HepG2 (cell line): ENCODE measurements around the gene EPSTI1. TPM values are rescaled to one million over a fixed set of nuclear protein-coding genes. Genes with fewer than 3 reads are reported as not detected.

ENCODE experiments used
- ATAC-seq: fragments of 200-7000 bp; cut with Tn5 transposase; 3 replicates; pipeline ENCODE4 v1.9.1; 2020; ENCODE audit warnings: mild to moderate bottlenecking, moderate library complexity
- BruUV-seq: library from RNA; stranded (reverse); fragments of 400-500 nt; replicated peaks from 2 replicates; lab custom pipeline; 2021; lab: Mats Ljungman, UMichigan
- CTCF ChIA-PET: fragments of 300-600 bp; formaldehyde crosslinking; extraction: SDS; loops from one replicate; lab custom pipeline; 2021; ENCODE audit warnings: low total read pairs, inconsistent platforms, low intra/inter-chr PET ratio; lab: Yijun Ruan, JAX
- POLR2A ChIA-PET: fragments of 350-600 bp; sonication (Branson Sonifier 250); formaldehyde crosslinking; loops from one replicate; lab custom pipeline; 2020; ENCODE audit warnings: antibody characterized with exemption, inconsistent platforms; lab: Yijun Ruan, JAX
- DNase-seq: peaks from one replicate; pipeline ENCODE4 v3.0.0-alpha.2; 2015; ENCODE audit warnings: low spot score
- FAIRE-seq: peaks from 3 replicates; lab custom pipeline; 2011; peaks lifted over from hg19 to GRCh38; lab: Jason Lieb, UNC
- H2AFZ ChIP-seq: one replicate; pipeline ENCODE4 v1.6.1; 2011; ENCODE audit warnings: low read length, inconsistent platforms
- H3K27ac ChIP-seq: fragments of 300-600 bp; 3 replicates; pipeline ENCODE4 v1.8.0; 2011; ENCODE audit warnings: mixed run types, mild to moderate bottlenecking, mixed read lengths, low read length, inconsistent platforms; ENCODE audit not compliant: insufficient read depth; ENCODE audit errors: extremely low read length
- H3K27me3 ChIP-seq, 2 experiments: fragments of 200-600 bp in 1 of 2; 2 replicates in 1 of 2; 3 replicates in 1 of 2; pipeline versions ENCODE4 v1.6.0 to v1.8.0; 2011; ENCODE audit warnings: low read length in 2 of 2, mild to moderate bottlenecking in 2 of 2, moderate library complexity in 2 of 2, inconsistent platforms in 1 of 2; ENCODE audit not compliant: insufficient read depth in 2 of 2, control insufficient read depth in 1 of 2
- H3K36me3 ChIP-seq, 2 experiments: fragments of 200-600 bp in 1 of 2; replicated peaks in 1 of 2; 2 replicates in 1 of 2; 3 replicates in 1 of 2; pipeline versions ENCODE4 v1.5.1 to v1.8.0; 2011; ENCODE audit warnings: low read length in 2 of 2, inconsistent platforms in 1 of 2; ENCODE audit not compliant: insufficient read depth in 2 of 2, control insufficient read depth in 1 of 2
- H3K4me1 ChIP-seq: 2 replicates; pipeline ENCODE4 v1.5.1; 2012; ENCODE audit warnings: low read length, inconsistent platforms; ENCODE audit not compliant: insufficient read depth
- H3K4me2 ChIP-seq: 2 replicates; pipeline ENCODE4 v1.6.0; 2011; ENCODE audit warnings: low read depth, low read length, inconsistent platforms
- H3K4me3 ChIP-seq, 3 experiments: fragments of 200-600 bp in 1 of 3; sonication (generic), shearing (Covaris generic) in 1 of 3; replicated peaks in 1 of 3; 2 replicates each; pipeline ENCODE4 v1.5.1; 2011 to 2016; ENCODE audit warnings: low read length in 3 of 3, inconsistent platforms in 2 of 3, low read depth in 2 of 3, mild to moderate bottlenecking in 2 of 3, control low read depth in 1 of 3, mixed read lengths in 1 of 3; ENCODE audit not compliant: insufficient read depth in 1 of 3
- H3K79me2 ChIP-seq: one replicate; pipeline ENCODE4 v1.6.1; 2011; ENCODE audit warnings: low read length, inconsistent platforms; ENCODE audit not compliant: insufficient read depth
- H3K9ac ChIP-seq: 2 replicates; pipeline ENCODE4 v1.6.0; 2011; ENCODE audit warnings: mild to moderate bottlenecking, low read depth, low read length, inconsistent platforms; ENCODE audit not compliant: insufficient read depth
- H3K9me3 ChIP-seq: 2 replicates; pipeline ENCODE4 v1.5.1; 2012; ENCODE audit warnings: mild to moderate bottlenecking, low read length
- H4K20me1 ChIP-seq: 2 replicates; pipeline ENCODE4 v1.6.0; 2011; ENCODE audit warnings: inconsistent platforms, mild to moderate bottlenecking, low read length, moderate library complexity; ENCODE audit not compliant: insufficient read depth
- AGO1 ChIP-seq: fragments of 200-400 bp; formaldehyde crosslinking; IDR thresholded peaks from 2 replicates; pipeline ENCODE4 v1.6.1; 2017; ENCODE audit warnings: mild to moderate bottlenecking, low read depth, low read length, moderate library complexity; ENCODE audit not compliant: poor library complexity, severe bottlenecking
- FOXA1 ChIP-seq, 2 experiments: fragments of 450-650 bp in 1 of 2; sonication (generic) in 1 of 2; formaldehyde crosslinking in 1 of 2; IDR thresholded peaks; 2 replicates each; pipeline versions ENCODE4 v1.4.0 to v1.6.1; 2016 to 2020; ENCODE audit warnings: missing genetic modification reagents in 1 of 2
- FOXK1 ChIP-seq: sonication (generic); formaldehyde crosslinking; IDR thresholded peaks from 2 replicates; pipeline ENCODE4 v1.4.0; 2020; ENCODE audit warnings: low read depth, missing genetic modification reagents, borderline replicate concordance
- KMT2B ChIP-seq: IDR thresholded peaks from 2 replicates; pipeline ENCODE4 v1.6.1; 2016; ENCODE audit warnings: missing genetic modification reagents, missing compliant biosample characterization
- MEF2D ChIP-seq: sonication (generic); formaldehyde crosslinking; IDR thresholded peaks from 2 replicates; pipeline ENCODE4 v1.5.1; 2020; ENCODE audit warnings: mild to moderate bottlenecking, missing genetic modification reagents
- PAF1 ChIP-seq: IDR thresholded peaks from 2 replicates; pipeline ENCODE4 v1.6.1; 2016; ENCODE audit warnings: missing genetic modification reagents, missing compliant biosample characterization
- SCMH1 ChIP-seq: sonication (generic); formaldehyde crosslinking; IDR thresholded peaks from 2 replicates; pipeline ENCODE4 v1.9.0; 2021; ENCODE audit warnings: missing genetic modification reagents, mild to moderate bottlenecking, borderline replicate concordance
- SMC3 ChIP-seq: IDR thresholded peaks from 2 replicates; pipeline ENCODE4 v1.6.1; 2011; ENCODE audit warnings: low read length, improper control_type of control experiment
- TFDP1 ChIP-seq: IDR thresholded peaks from 2 replicates; pipeline ENCODE4 v1.6.1; 2016; ENCODE audit warnings: missing compliant biosample characterization, missing genetic modification reagents, borderline replicate concordance
- WIZ ChIP-seq: sonication (generic); formaldehyde crosslinking; IDR thresholded peaks from 2 replicates; pipeline ENCODE4 v1.5.1; 2020; ENCODE audit warnings: mild to moderate bottlenecking, missing genetic modification reagents
- ZBTB37 ChIP-seq: sonication (generic); formaldehyde crosslinking; IDR thresholded peaks from 2 replicates; pipeline ENCODE4 v1.4.0; 2020; ENCODE audit warnings: mild to moderate bottlenecking, missing genetic modification reagents
- ZC3H4 ChIP-seq: sonication (generic); formaldehyde crosslinking; IDR thresholded peaks from 2 replicates; pipeline ENCODE4 v1.4.0; 2020; ENCODE audit warnings: missing genetic modification reagents, borderline replicate concordance
- ZNF225 ChIP-seq: sonication (generic); formaldehyde crosslinking; IDR thresholded peaks from 2 replicates; pipeline ENCODE4 v1.4.0; 2020; ENCODE audit warnings: mild to moderate bottlenecking, missing genetic modification reagents
- ZNF30 ChIP-seq: sonication (generic); formaldehyde crosslinking; IDR thresholded peaks from 2 replicates; pipeline ENCODE4 v1.5.0; 2020; ENCODE audit warnings: mild to moderate bottlenecking, missing genetic modification reagents
- ZNF362 ChIP-seq: sonication (generic); formaldehyde crosslinking; IDR thresholded peaks from 2 replicates; pipeline ENCODE4 v1.4.0; 2020; ENCODE audit warnings: missing genetic modification reagents, mild to moderate bottlenecking, borderline replicate concordance
- ZNF598 ChIP-seq: sonication (generic); formaldehyde crosslinking; IDR thresholded peaks from 2 replicates; pipeline ENCODE4 v1.5.1; 2020; ENCODE audit warnings: mild to moderate bottlenecking, missing genetic modification reagents, borderline replicate concordance
- ZNF652 ChIP-seq: IDR thresholded peaks from 2 replicates; pipeline ENCODE4 v1.6.1; 2016; ENCODE audit warnings: low read depth, borderline replicate concordance
- ZNF7 ChIP-seq: IDR thresholded peaks from 2 replicates; pipeline ENCODE4 v1.6.1; 2016; ENCODE audit warnings: missing biosample characterization, missing genetic modification reagents
- ZNF780A ChIP-seq: sonication (generic); formaldehyde crosslinking; IDR thresholded peaks from 2 replicates; pipeline ENCODE4 v1.8.0; 2022; ENCODE audit warnings: mild to moderate bottlenecking, missing genetic modification reagents, moderate library complexity
- WGBS: methylation state at CpG from one replicate; pipeline ENCODE4 v1.1.6; 2017; ENCODE audit warnings: low lambda C conversion rate; 5-methylcytosine and 5-hydroxymethylcytosine counted together
- in situ Hi-C: cut with HindIII; loops from 2 replicates; pipeline ENCODE4 v1.10.0; 2017; ENCODE audit warnings: low pct_unique_long_range_greater_than_20kb; ENCODE audit not compliant: extremely low pct_ligation_motif_present
- intact Hi-C: fragments of 100-400 bp; cut with micrococcal nuclease; formaldehyde crosslinking; loops from one replicate; pipeline ENCODE4 v1.10.0; 2022; ENCODE audit not compliant: unreplicated experiment
- polyA plus RNA-seq, 8 experiments: library from polyadenylated mRNA; depleted of rRNA in 3 of 8; stranded (reverse) in 7 of 8; unstranded in 1 of 8; fragments of >200 nt; fragmentation: Illumina TruSeq in 4 of 8; extraction: Trizol in 4 of 8; gene quantifications; 2 replicates each; pipeline versions ENCODE4 v1.2.1 to v1.2.3, GENCODE V29; 2011 to 2016; ENCODE audit warnings: low read depth in 4 of 8, missing spikeins in 1 of 8, mixed read lengths in 1 of 8; ENCODE audit not compliant: insufficient read depth in 1 of 8
- total RNA-seq, 5 experiments: library from RNA; depleted of rRNA; stranded (reverse); fragments of >200 nt; fragmentation: Illumina TruSeq; extraction: Trizol; gene quantifications; 2 replicates each; pipeline ENCODE4 v1.2.3, GENCODE V29; 2016; ENCODE audit warnings: low read depth in 1 of 5

EPSTI1 gene
- total and polyA plus RNA-seq, 2 of the 13 experiments (the other 11 are each of a cell fraction or from before 2014, with no cell fraction given) = 0.03 TPM; not detected in 1

- no peak for TF ChIP-seq PAF1 (CRISPR knock-in tag)
- TF ChIP-seq SCMH1 = no peak
- TF ChIP-seq ZNF30 (CRISPR knock-in tag) = no peak
- TF ChIP-seq ZNF780A (CRISPR knock-in tag) = no peak
- TF ChIP-seq ZNF225 (CRISPR knock-in tag) = no peak
- TF ChIP-seq ZNF652 = no peak
These were observed 20.2 kb downstream of the EPSTI1 start (continued) for GRCh38 chr13:42971691-42972347.

- Histone ChIP-seq H3K4me3 (no peak overlapping the region), H3K27ac (no peak overlapping the region), H2AFZ (no peak overlapping the region), H3K4me1 (no peaks in the 10 kb centered on the region), H3K9me3 (no peaks in the 10 kb centered on the region), H3K79me2 (no peaks in the 10 kb centered on the region), H3K36me3 (no peaks in the 10 kb centered on the region), H4K20me1 (no peaks in the 10 kb centered on the region), H3K4me2 (no peak overlapping the region), H3K9ac (no peak overlapping the region), H3K27me3 (no peaks in the 10 kb centered on the region)
- FAIRE-seq = peak; percentile 55
- POLR2A ChIA-PET = no interaction called here
- in situ Hi-C loops = loop anchor here (5.0 to 25.0 kb wide), 2 partner anchors 161 to 841 kb away; no protein-coding TSS in a partner anchor
- intact Hi-C loops = no loop called here
- WGBS = 27% methylated on average over 6 of the region's 6 CpGs
- CTCF ChIA-PET = interaction anchor here (0.7 to 2.9 kb wide), 3 partner anchors 114 to 833 kb away, joined by 3 to 23 read pairs (median 15); no protein-coding TSS in a partner anchor
- peak; percentile 53 for DNase-seq
- ATAC-seq = peak; percentile 85
- BruUV-seq = no TSS peak
- TF ChIP-seq ZC3H4 (CRISPR knock-in tag) (no peak), FOXK1 (no peak), TFDP1 (no peak), KMT2B (CRISPR knock-in tag) (no peak), MEF2D (CRISPR knock-in tag) (no peak), ZNF7 (no peak), FOXA1 (IDR thresholded peaks at IDR 0.05) (no peak), FOXA1 (CRISPR knock-in tag; IDR thresholded peaks at IDR 0.05) (no peak), ZNF598 (CRISPR knock-in tag) (no peak), ZNF362 (CRISPR knock-in tag) (no peak), WIZ (CRISPR knock-in tag) (no peak), ZBTB37 (CRISPR knock-in tag) (no peak), AGO1 (no peak), SMC3 (peak; percentile 65; the same call in 1 of the 2 replicates)
These were observed 21.0 kb downstream of the EPSTI1 start for GRCh38 chr13:42970824-42971690.
